Naive thymus-derived CD8-positive, alpha-beta T cell (primary cell): ENCODE data around the gene SEMA5B. TPM values are rescaled to one million over a fixed set of nuclear protein-coding genes. Genes with fewer than 3 reads are reported as not detected.

Source experiments
- ATAC-seq, 2 donors: fragments of 150-1000 bp; cut with Tn5 transposase in 1 of 2; sonication (Bioruptor Pico), chemical (Tn5 transposase) in 1 of 2; 1 replicate in 1 of 2; 2 replicates in 1 of 2; pipeline ENCODE4 v1.10.0; 2021; ENCODE audit warnings: mild to moderate bottlenecking in 2 of 2, moderate library complexity in 2 of 2
- POLR2A ChIA-PET: fragments of 350-600 bp; sonication (Branson Sonifier 250); formaldehyde crosslinking; loops from one replicate; lab custom pipeline; 2021; ENCODE audit warnings: antibody characterized with exemption; lab: Charles Lee
- DNase-seq, 10 donors: peaks; one replicate each; pipeline versions ENCODE4 v3.0.0 to v3.0.0-alpha.2; 2020 to 2022
- H3K27ac Mint-ChIP-seq, 10 donors: one replicate each; pipeline ENCODE4 v1.8.0; 2020 to 2022; ENCODE audit warnings: mild to moderate bottlenecking in 10 of 10, mixed read lengths in 10 of 10, moderate library complexity in 4 of 10, inconsistent platforms in 1 of 10
- H3K27me3 Mint-ChIP-seq, 5 donors: one replicate each; pipeline ENCODE4 v1.8.0; 2021 to 2022; ENCODE audit warnings: mixed read lengths in 5 of 5
- H3K36me3 Mint-ChIP-seq, 3 donors: one replicate each; pipeline ENCODE4 v1.8.0; 2020 to 2022; ENCODE audit warnings: mixed read lengths in 3 of 3, mild to moderate bottlenecking in 2 of 3, inconsistent platforms in 1 of 3
- H3K4me1 Mint-ChIP-seq, 4 donors: one replicate each; pipeline ENCODE4 v1.8.0; 2021 to 2022; ENCODE audit warnings: mixed read lengths in 4 of 4
- H3K4me3 Mint-ChIP-seq, 10 donors: one replicate each; pipeline ENCODE4 v1.8.0; 2020 to 2022; ENCODE audit warnings: mild to moderate bottlenecking in 10 of 10, mixed read lengths in 10 of 10, moderate library complexity in 6 of 10, inconsistent platforms in 1 of 10
- H3K9me3 Mint-ChIP-seq, 9 donors: one replicate each; pipeline ENCODE4 v1.8.0; 2020 to 2022; ENCODE audit warnings: mixed read lengths in 9 of 9, mild to moderate bottlenecking in 3 of 9, inconsistent platforms in 1 of 9, moderate library complexity in 1 of 9
- polyA plus RNA-seq, 3 donors: library from polyadenylated mRNA; unstranded; fragments of 300-500 nt; fragmentation: Illumina TruSeq; gene quantifications; one replicate each; pipeline ENCODE4 v1.2.3, GENCODE V29; 2021
- total RNA-seq, 8 experiments: library from RNA in 2 of 8; stranded (reverse) in 2 of 8; gene quantifications; one replicate each; pipeline ENCODE4 v1.2.3 and lab custom pipeline; 2021 to 2026

Gene SEMA5B
- total and polyA plus RNA-seq, 5 experiments from 2014 or later: 0.16 to 0.47 TPM; not detected in 3

GRCh38 chr3:122972141-122972540 lies 55.4 kb downstream of the SEMA5B start:
- Mint-ChIP-seq H3K9me3 (no peaks in the 10 kb centered on the region), H3K36me3 (no peaks in the 10 kb centered on the region), H3K27ac (no peak overlapping the region), H3K27me3 (peaks cover 0 to 11% (median 3%) of the 10 kb centered on the region in 5 donors), H3K4me1 (peaks cover 0 to 21% (median 10%) of the 10 kb centered on the region in 4 donors), H3K4me3 (no peak overlapping the region)
- DNase-seq (peak in 1 of 10 donors; percentile 4), ATAC-seq (no peak)
- POLR2A ChIA-PET: no interaction called here

- DNase-seq: peak in 1 of 10 donors; percentile 24
- Mint-ChIP-seq H3K36me3 (no peaks in the 10 kb centered on the region), H3K4me3 (no peak overlapping the region), H3K27ac (no peak overlapping the region), H3K4me1 (peaks cover 0 to 4% (median 1%) of the 10 kb centered on the region in 4 donors), H3K27me3 (peaks cover 0 to 11% (median 3%) of the 10 kb centered on the region in 5 donors), H3K9me3 (no peaks in the 10 kb centered on the region)
- POLR2A ChIA-PET: no interaction called here
- no peak for ATAC-seq
Observed at GRCh38 chr3:122969585-122970469, 57.7 kb downstream of the SEMA5B start.

DNA sequence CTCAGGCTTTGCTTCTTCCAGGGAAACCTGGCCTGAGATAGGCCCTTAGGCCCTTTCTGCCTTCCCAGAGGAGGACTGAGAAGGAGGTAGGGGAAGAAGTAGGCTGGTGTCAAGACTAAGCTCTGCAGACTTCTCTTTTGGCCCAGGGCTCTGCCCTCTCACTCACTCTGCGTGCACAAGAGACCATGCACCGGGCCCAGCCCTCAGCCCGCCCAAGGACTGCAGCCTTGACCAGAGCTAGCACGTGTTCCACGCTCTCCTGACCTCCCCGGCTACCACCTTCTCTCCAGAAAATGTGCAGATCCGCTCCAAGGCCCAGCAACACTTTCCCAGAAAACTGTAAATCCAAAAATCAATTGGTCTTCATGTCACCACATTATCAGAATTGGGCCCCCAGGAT lies 59.8 kb downstream of the SEMA5B start:
- no peak for DNase-seq
- H3K27ac Mint-ChIP-seq: no peak overlapping the region
- H3K27me3 Mint-ChIP-seq: peaks cover 0 to 1% (median 0%) of the 10 kb centered on the region in 5 donors
- H3K9me3 Mint-ChIP-seq: no peaks in the 10 kb centered on the region
- H3K36me3 Mint-ChIP-seq: no peaks in the 10 kb centered on the region
- no peaks in the 10 kb centered on the region for H3K4me1 Mint-ChIP-seq
- no peak overlapping the region for H3K4me3 Mint-ChIP-seq
- no peak for ATAC-seq
- POLR2A ChIA-PET: no interaction called here

DNA sequence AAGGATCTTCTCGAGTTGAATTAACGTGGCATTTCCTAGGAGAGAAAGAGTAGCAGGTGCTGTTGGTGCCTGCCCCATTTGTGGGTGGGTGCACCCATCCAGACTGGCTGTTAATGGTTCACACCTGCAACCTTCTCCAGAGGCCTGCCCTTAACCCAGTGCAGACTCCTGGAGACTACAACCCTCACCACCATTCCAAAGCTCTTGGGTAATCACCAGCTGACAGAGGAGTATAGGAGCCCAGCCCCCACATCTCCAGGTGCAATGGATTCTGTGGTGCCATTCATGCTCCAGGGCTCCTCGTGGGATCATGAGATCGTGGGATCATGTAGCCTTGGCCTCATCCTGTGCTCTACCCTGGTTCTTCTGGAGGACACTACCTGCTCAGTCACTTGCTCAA lies 60.2 kb downstream of the SEMA5B start:
- ATAC-seq (no peak), DNase-seq (no peak)
- POLR2A ChIA-PET: no interaction called here
- Mint-ChIP-seq H3K27me3 (no peaks in the 10 kb centered on the region), H3K9me3 (no peaks in the 10 kb centered on the region), H3K4me1 (no peaks in the 10 kb centered on the region), H3K27ac (no peak overlapping the region), H3K4me3 (no peak overlapping the region), H3K36me3 (no peaks in the 10 kb centered on the region)

DNA sequence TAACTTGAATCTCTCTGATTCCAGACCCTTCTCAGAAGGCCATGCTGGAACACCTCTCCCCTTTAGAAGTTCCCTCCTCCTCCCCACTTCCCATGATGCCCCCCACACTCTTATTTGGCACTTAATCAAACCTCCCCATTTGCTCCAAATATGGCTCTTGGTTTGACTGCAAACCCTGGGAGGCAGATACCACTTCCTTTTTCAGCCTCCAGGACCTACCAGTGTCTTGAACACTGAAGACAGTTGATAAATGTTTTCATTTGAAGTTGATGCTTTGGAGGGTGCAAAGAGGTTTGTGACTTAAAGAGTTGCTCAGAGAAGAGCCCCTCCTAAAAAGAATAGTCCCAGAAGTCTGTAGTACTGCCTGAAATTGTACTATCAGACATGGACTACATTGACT lies 61.5 kb downstream of the SEMA5B start:
- no peak for ATAC-seq
- Mint-ChIP-seq H3K4me1 (no peaks in the 10 kb centered on the region), H3K4me3 (no peak overlapping the region), H3K36me3 (no peaks in the 10 kb centered on the region), H3K27me3 (peaks cover 0 to under 1% (median 0%) of the 10 kb centered on the region in 5 donors), H3K9me3 (no peaks in the 10 kb centered on the region), H3K27ac (no peak overlapping the region)
- POLR2A ChIA-PET: no interaction called here
- no peak for DNase-seq

GRCh38 chr3:122964811-122965210 lies 62.8 kb downstream of the SEMA5B start:
- no peak for DNase-seq
- Mint-ChIP-seq H3K27me3 (peaks cover 0 to 10% (median 0%) of the 10 kb centered on the region in 5 donors), H3K27ac (no peak overlapping the region), H3K4me1 (no peaks in the 10 kb centered on the region), H3K36me3 (no peaks in the 10 kb centered on the region), H3K9me3 (no peaks in the 10 kb centered on the region), H3K4me3 (no peak overlapping the region)
- ATAC-seq: no peak
- POLR2A ChIA-PET: no interaction called here

- no peaks in the 10 kb centered on the region for H3K9me3 Mint-ChIP-seq
- POLR2A ChIA-PET: no interaction called here
- peaks cover 3 to 14% (median 7%) of the 10 kb centered on the region in 5 donors for H3K27me3 Mint-ChIP-seq
- no peak overlapping the region for H3K4me3 Mint-ChIP-seq
- no peaks in the 10 kb centered on the region for H3K4me1 Mint-ChIP-seq
- no peak for ATAC-seq
- H3K27ac Mint-ChIP-seq: no peak overlapping the region
- DNase-seq: no peak
- H3K36me3 Mint-ChIP-seq: no peaks in the 10 kb centered on the region
Observed at GRCh38 chr3:122962149-122962548, 65.4 kb downstream of the SEMA5B start.

DNA sequence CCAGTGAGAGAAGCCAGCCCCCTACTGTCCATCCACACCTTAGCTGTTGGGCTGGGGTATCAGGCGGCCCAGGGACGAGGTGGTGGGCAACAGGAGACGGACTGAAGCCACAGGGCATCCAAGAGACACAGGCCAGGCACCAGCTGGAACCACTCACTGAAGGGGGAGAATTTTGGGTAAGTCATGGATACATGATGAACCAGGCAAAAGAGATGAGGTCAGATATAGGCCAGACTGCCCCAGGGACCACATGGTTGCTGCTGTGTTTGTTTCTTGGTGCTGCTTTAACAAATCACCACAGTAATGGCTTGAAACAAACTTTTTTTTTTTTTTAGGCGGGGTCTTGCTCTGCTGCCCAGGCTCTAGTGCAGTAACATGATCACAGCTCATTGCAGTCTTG lies 66.4 kb downstream of the SEMA5B start:
- DNase-seq (no peak), ATAC-seq (no peak)
- H3K4me1 Mint-ChIP-seq: peaks cover 0 to 1% (median 0%) of the 10 kb centered on the region in 4 donors
- H3K27ac Mint-ChIP-seq: no peak overlapping the region
- peaks cover 3 to 23% (median 16%) of the 10 kb centered on the region in 5 donors for H3K27me3 Mint-ChIP-seq
- H3K9me3 Mint-ChIP-seq: no peaks in the 10 kb centered on the region
- no peaks in the 10 kb centered on the region for H3K36me3 Mint-ChIP-seq
- POLR2A ChIA-PET: no interaction called here
- H3K4me3 Mint-ChIP-seq: no peak overlapping the region

- Mint-ChIP-seq H3K27ac (no peak overlapping the region), H3K9me3 (no peaks in the 10 kb centered on the region), H3K4me3 (no peak overlapping the region), H3K27me3 (peaks cover 3 to 26% (median 17%) of the 10 kb centered on the region in 5 donors), H3K4me1 (peaks cover 0 to 1% (median 0%) of the 10 kb centered on the region in 4 donors), H3K36me3 (no peaks in the 10 kb centered on the region)
- DNase-seq (no peak), ATAC-seq (no peak)
- POLR2A ChIA-PET: no interaction called here
Observed at GRCh38 chr3:122960652-122961051, 66.9 kb downstream of the SEMA5B start.

DNA sequence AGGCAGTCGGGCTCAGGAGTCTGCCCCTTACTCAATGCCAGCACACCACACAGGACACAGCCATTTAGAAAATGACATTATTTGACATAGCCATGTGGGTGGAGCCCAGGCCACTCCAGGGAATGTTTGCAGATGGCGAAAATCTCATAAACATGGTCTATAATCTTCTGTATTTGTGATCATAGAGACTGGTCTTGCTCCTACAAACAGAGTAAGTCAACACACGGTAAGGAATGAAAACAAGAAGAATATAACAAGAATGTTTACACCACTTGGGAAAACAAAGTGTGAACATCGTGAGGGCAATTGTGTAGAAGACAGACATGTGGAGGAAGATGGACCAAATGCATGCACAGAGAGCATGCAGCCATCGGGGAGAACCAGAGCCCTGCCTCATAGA lies 68.2 kb downstream of the SEMA5B start:
- no peaks in the 10 kb centered on the region for H3K9me3 Mint-ChIP-seq
- H3K27ac Mint-ChIP-seq: no peak overlapping the region
- H3K4me3 Mint-ChIP-seq: no peak overlapping the region
- no peak for ATAC-seq
- H3K27me3 Mint-ChIP-seq: peaks cover 3 to 26% (median 17%) of the 10 kb centered on the region in 5 donors
- no peak for DNase-seq
- POLR2A ChIA-PET: no interaction called here
- H3K4me1 Mint-ChIP-seq: peaks cover 0 to 1% (median 0%) of the 10 kb centered on the region in 4 donors
- H3K36me3 Mint-ChIP-seq: no peaks in the 10 kb centered on the region

GRCh38 chr3:122957707-122958689 lies 69.6 kb downstream of the SEMA5B start:
- Mint-ChIP-seq H3K27ac (no peak overlapping the region), H3K4me3 (no peak overlapping the region), H3K36me3 (no peaks in the 10 kb centered on the region), H3K4me1 (peaks cover 0 to 1% (median 0%) of the 10 kb centered on the region in 4 donors), H3K9me3 (no peaks in the 10 kb centered on the region), H3K27me3 (peaks cover 3 to 26% (median 17%) of the 10 kb centered on the region in 5 donors)
- DNase-seq: no peak
- POLR2A ChIA-PET: no interaction called here
- ATAC-seq: no peak

- H3K27ac Mint-ChIP-seq: no peak overlapping the region
- POLR2A ChIA-PET: no interaction called here
- H3K4me1 Mint-ChIP-seq: peaks cover 0 to 1% (median 0%) of the 10 kb centered on the region in 4 donors
- ATAC-seq: no peak
- H3K36me3 Mint-ChIP-seq: no peaks in the 10 kb centered on the region
- H3K9me3 Mint-ChIP-seq: no peaks in the 10 kb centered on the region
- no peak overlapping the region for H3K4me3 Mint-ChIP-seq
- DNase-seq: no peak
- H3K27me3 Mint-ChIP-seq: peaks cover 3 to 26% (median 17%) of the 10 kb centered on the region in 5 donors
Observed at GRCh38 chr3:122956693-122957455, 70.7 kb downstream of the SEMA5B start.
